RCC 7860 (cell line): Measurements from ENCODE around the gene MATCAP1.

ENCODE experiments used
- DNase-seq: peaks from one replicate; pipeline ENCODE4 v3.0.0-alpha.2; 2015; ENCODE audit warnings: low spot score
- FAIRE-seq: peaks from 2 replicates; lab custom pipeline; 2012; peaks lifted over from hg19 to GRCh38; lab: Jason Lieb, UNC

Gene MATCAP1

GRCh38 chr16:67208154-67208896 lies 24.6 kb upstream of the MATCAP1 start:
- DNase-seq (no peak), FAIRE-seq (no peak)

GRCh38 chr16:67207249-67208091 lies 23.7 kb upstream of the MATCAP1 start:
- DNase-seq, result peak; percentile 68
- FAIRE-seq, result no peak

- FAIRE-seq (no peak), DNase-seq (no peak)
Observed at GRCh38 chr16:67206838-67207248, 23.1 kb upstream of the MATCAP1 start.

- FAIRE-seq, result no peak
Observed at GRCh38 chr16:67206129-67206837, 22.5 kb upstream of the MATCAP1 start.

GRCh38 chr16:67204076-67204475 lies 20.3 kb upstream of the MATCAP1 start:
- FAIRE-seq (no peak), DNase-seq (no peak)

More at GRCh38 chr16:67206129-67206837, 22.5 kb upstream of the MATCAP1 start:
- no peak for DNase-seq

- DNase-seq, result no peak
- no peak for FAIRE-seq
Observed at GRCh38 chr16:67202956-67203493, 19.3 kb upstream of the MATCAP1 start.

- FAIRE-seq (no peak), DNase-seq (no peak)
Observed at GRCh38 chr16:67202426-67202825, 18.7 kb upstream of the MATCAP1 start.

- no peak for DNase-seq
- no peak for FAIRE-seq
Observed at GRCh38 chr16:67201411-67202345, 17.9 kb upstream of the MATCAP1 start.

GRCh38 chr16:67200491-67200890 lies 16.7 kb upstream of the MATCAP1 start:
- no peak for FAIRE-seq
- no peak for DNase-seq

- FAIRE-seq (no peak), DNase-seq (no peak)
Observed at GRCh38 chr16:67199808-67200198, 16.0 kb upstream of the MATCAP1 start.

- DNase-seq (no peak), FAIRE-seq (no peak)
Observed at GRCh38 chr16:67199011-67199807, 15.4 kb upstream of the MATCAP1 start, which contains the start of gene ELMO3. ELMO3 (plus strand) TSS chr16:67199131; CDS start chr16:67199327, 196 bp downstream.

GRCh38 chr16:67198238-67198734 lies 14.5 kb upstream of the MATCAP1 start:
- FAIRE-seq (no peak), DNase-seq (no peak)

GRCh38 chr16:67197704-67198103 lies 13.9 kb upstream of the MATCAP1 start:
- DNase-seq, result no peak
- no peak for FAIRE-seq

GRCh38 chr16:67196881-67197280 lies 13.1 kb upstream of the MATCAP1 start:
- FAIRE-seq (no peak), DNase-seq (no peak)

- FAIRE-seq (no peak), DNase-seq (no peak)
Observed at GRCh38 chr16:67195676-67196075, 11.9 kb upstream of the MATCAP1 start.

- DNase-seq (no peak), FAIRE-seq (no peak)
Observed at GRCh38 chr16:67194260-67194659, 10.5 kb upstream of the MATCAP1 start.

- DNase-seq (no peak), FAIRE-seq (no peak)
Observed at GRCh38 chr16:67193536-67193935, 9.8 kb upstream of the MATCAP1 start.

GRCh38 chr16:67192781-67193361 lies 9.1 kb upstream of the MATCAP1 start:
- DNase-seq (no peak), FAIRE-seq (no peak)
